Mammary epithelial cell (primary cell): ENCODE measurements around the gene IER5L.

Experiments
- EZH2 ChIP-seq: IDR thresholded peaks from 2 replicates; pipeline ENCODE4 v1.6.1; 2012; ENCODE audit warnings: low read length, inconsistent platforms, borderline replicate concordance
- TF ChIP-seq, protein P1 (sequence below), 2 donors: IDR thresholded peaks in 1 of 2; conservative IDR thresholded peaks in 1 of 2; 2 replicates each; pipeline ENCODE4 v1.5.1; 2011 to 2012; ENCODE audit warnings: inconsistent platforms in 2 of 2, low read length in 2 of 2, mild to moderate bottlenecking in 2 of 2, control low read depth in 1 of 2, low read depth in 1 of 2; ENCODE audit not compliant: insufficient read depth in 1 of 2; ENCODE audit errors: extremely low read depth in 1 of 2

DNA sequence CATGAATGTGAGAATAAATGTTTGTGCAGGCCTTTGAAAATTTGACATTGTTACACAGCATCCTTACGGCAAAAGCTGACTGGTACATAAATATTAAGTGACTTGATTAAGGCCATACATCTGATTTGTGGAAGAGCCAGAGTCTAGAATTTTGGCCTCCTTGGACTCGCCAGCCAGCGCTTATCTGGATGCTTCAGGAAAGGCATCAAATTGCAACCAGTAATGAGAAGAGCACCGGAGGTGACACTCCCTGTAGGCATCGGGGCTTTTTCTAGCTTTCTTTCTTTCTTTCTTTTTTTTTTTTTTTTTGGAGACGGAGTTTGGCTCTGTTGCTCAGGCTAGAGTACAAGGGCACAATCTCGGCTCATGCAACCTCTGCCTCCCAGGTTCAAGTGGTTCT, 13.2 kb upstream of the IER5L start:
- TF ChIP-seq, protein P1, sequence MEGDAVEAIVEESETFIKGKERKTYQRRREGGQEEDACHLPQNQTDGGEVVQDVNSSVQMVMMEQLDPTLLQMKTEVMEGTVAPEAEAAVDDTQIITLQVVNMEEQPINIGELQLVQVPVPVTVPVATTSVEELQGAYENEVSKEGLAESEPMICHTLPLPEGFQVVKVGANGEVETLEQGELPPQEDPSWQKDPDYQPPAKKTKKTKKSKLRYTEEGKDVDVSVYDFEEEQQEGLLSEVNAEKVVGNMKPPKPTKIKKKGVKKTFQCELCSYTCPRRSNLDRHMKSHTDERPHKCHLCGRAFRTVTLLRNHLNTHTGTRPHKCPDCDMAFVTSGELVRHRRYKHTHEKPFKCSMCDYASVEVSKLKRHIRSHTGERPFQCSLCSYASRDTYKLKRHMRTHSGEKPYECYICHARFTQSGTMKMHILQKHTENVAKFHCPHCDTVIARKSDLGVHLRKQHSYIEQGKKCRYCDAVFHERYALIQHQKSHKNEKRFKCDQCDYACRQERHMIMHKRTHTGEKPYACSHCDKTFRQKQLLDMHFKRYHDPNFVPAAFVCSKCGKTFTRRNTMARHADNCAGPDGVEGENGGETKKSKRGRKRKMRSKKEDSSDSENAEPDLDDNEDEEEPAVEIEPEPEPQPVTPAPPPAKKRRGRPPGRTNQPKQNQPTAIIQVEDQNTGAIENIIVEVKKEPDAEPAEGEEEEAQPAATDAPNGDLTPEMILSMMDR (conservative IDR thresholded peaks at IDR 0.05 in 1 of 2, IDR thresholded peaks at IDR 0.05 in 1 of 2; ENCODE audit: extremely low read depth in 1 of 2, insufficient read depth in 1 of 2, low read depth in 1 of 2, low read length in 2 of 2) = no peak
- no peak for TF ChIP-seq EZH2
